GM21515 (cell line): ENCODE results near the gene MYL6B.
A peak's percentile ranks its signal among the peaks of the same experiment; 100 is the strongest.

Experiments used
- ATAC-seq: cut with Tn5 transposase; IDR thresholded peaks from one replicate; pipeline ENCODE4 v1.9.1; 2021; ENCODE audit not compliant: unreplicated experiment

The MYL6B gene

GRCh38 chr12:56121204-56121870, 31.1 kb upstream of the MYL6B start:
- ATAC-seq: no peak

DNA sequence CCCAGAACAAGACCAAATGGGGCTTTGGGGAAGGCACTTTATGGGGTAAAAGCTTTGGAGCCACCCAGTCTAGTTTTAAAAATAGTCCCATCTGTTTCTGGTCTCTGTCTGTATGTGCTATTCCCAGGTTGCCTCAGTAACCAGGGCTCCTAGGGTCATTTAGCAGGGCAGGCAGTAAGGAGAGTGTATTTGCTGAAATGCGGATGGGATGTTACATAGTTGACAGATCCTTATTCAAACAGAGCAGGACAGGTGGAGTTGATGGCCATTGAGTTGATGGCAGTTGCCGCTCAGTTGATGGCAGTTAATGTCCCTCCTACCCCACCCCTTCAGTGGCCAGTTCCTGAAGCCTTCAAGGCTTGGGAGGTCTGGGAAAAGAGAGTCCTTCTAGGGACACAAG, 29.8 kb upstream of the MYL6B start:
- no peak for ATAC-seq

DNA sequence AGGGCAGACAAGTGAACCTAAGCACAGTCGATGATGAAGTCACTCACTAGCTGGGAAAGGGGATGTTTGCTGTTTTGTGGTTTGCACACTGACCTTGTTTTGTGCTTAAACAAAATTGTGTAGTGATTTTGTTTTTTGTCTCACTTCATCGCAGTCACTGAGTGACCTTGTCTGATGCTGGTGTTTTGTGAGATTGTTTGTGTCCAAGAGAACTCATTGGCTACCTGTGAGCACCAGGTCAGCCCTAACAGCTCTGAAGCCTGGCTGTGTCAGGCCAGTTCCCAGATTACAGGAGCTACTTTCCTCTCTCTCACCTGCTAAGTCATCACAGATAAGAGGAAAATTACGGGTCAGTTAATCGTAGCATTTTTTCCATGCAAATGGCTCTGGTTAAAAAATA, 28.3 kb upstream of the MYL6B start:
- ATAC-seq: no peak

- ATAC-seq: no peak
Observed at GRCh38 chr12:56126732-56127239, 25.6 kb upstream of the MYL6B start.

DNA sequence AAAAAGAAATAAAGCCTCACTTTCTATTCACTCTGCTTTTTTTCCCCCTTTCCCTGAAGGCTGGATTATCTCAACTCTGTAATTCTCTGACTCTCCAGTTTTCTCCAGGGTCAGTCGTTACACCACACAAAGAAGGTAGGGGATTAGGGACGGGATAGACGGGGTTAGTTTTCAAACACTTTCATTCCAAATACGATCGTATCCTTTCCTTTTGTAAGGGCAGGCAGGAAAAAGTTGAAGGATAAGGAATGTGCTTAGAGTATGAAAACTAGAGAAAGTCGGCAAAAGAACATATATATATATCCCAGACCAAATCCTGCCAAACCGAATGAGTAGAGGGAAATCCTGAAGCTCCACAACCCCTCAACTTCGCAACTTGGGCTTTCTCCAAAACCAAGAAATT, 24.9 kb upstream of the MYL6B start:
- no peak for ATAC-seq

DNA sequence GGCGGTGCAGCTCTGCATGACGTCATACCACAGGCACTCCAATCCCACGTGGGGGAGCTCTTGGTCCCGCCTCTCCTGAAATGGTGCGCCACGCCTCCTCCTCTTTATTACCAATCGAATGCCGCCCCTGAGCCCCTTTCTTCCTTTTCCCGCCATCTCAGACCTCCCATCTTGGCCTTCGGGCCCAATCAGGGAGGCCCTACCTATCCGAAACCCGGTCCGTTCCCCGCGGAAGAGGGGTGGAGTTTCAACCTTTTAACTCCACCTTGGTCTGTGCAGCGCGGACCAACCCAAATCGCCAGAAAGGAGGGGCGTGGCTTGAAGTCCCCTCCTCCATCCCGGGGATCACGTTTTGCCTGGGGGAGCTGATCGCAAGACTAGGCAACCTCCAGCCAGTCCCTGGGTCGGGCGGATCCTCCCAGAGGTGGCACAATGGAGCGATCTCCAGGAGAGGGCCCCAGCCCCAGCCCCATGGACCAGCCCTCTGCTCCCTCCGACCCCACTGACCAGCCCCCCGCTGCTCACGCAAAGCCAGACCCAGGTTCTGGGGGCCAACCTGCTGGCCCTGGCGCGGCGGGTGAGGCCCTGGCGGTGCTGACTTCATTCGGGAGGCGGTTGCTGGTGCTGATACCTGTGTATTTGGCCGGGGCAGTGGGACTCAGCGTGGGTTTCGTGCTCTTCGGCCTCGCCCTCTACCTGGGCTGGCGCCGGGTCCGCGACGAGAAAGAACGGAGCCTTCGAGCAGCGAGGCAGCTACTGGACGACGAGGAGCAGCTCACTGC, 24.3 kb upstream of the MYL6B start, which contains the start of gene ESYT1:
TSS of gene ESYT1 (plus strand) at position 380 of the 782 bp plus-strand sequence. CDS start at position 433, 53 bp downstream.
- peak; percentile 88 for ATAC-seq

GRCh38 chr12:56128670-56129205, 23.6 kb upstream of the MYL6B start:
- ATAC-seq: no peak

GRCh38 chr12:56129206-56129941, 23.0 kb upstream of the MYL6B start:
- no peak for ATAC-seq

DNA sequence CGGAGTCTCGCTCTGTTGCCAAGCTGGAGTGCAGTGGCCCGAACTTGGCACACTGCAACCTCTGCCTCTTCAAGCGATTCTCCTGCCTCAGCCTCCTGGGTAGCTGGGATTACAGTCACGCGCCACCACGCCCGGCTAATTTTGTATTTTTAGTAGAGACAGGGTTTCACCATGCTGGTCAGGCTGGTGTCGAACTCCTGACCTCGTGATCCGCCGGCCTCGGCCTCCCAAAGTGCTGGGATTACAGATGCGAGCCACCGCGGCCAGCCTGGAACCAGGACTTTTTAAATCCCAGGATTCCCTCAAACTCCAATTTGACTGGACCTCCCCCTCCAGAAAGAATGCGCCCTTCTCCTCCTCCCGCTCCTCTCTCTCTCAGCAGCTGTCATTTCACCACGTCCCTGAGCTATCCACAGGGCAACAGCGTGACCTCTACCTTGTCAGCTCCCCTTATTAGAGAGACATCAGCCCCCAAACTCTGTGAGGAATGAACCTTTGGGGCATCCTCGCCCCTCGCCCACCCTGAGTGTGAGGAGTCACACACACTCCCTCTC, 22.4 kb upstream of the MYL6B start:
- no peak for ATAC-seq

GRCh38 chr12:56130876-56131275, 21.5 kb upstream of the MYL6B start:
- no peak for ATAC-seq

DNA sequence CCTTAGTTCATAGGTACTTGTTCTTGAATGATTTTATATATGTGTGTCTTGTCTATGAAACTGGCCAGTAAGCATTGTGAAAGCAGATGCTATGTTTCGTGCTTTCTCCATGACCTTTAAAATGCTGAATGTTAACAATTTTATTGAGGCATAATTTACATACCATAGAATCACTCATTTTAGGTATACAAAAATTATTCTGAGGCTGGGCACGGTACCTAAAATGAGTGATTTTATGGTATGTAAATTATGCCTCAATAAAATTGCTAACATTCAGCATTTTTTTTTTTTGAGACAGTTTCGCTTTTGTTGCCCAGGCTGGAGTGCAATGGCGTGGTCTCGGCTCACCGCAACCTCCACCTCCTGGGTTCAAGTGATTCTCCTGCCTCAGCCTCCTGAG, 17.5 kb upstream of the MYL6B start:
- ATAC-seq: no peak

GRCh38 chr12:56137853-56138571, 14.4 kb upstream of the MYL6B start:
- no peak for ATAC-seq

- ATAC-seq: no peak
Observed at GRCh38 chr12:56141946-56142784, 10.2 kb upstream of the MYL6B start.

DNA sequence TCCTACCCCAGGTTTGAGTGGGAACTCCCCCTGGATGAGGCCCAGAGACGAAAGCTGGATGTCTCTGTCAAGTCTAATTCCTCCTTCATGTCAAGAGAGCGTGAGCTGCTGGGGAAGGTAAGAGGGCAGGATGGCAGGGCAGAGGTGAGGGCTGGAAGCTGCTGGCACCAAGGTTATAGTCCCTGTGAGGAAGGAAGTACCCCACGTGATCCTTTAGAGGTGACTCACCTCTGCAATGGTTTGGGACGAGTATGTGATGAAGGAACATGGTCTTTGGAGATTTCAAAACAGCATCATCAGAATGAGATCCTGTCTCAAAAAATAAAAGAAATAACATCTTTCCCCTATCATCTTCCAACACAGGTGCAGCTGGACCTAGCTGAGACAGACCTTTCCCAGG, 9.2 kb upstream of the MYL6B start:
- ATAC-seq: no peak

DNA sequence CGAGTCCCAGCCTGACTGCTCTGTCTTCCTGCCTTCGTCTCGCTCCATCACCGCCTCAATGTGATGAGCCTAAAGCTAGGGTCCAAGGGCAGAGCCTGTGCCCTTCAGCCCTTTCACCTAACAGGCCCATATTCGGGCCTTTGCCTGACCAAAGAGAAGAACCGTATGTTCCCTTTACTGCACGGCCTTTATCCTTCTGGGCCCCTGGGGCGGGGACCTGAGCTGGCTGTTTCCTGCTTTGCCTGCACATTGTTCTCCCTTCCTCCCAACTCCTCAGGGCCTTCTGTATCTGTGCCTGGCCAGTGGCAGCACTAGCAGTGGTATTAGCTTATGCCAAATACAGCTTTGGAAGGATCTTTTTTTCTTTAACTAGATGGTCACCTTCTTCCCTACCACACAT, 8.5 kb upstream of the MYL6B start:
- no peak for ATAC-seq

- ATAC-seq: no peak
Observed at GRCh38 chr12:56145217-56145616, 7.2 kb upstream of the MYL6B start.

- ATAC-seq: no peak
Observed at GRCh38 chr12:56146492-56147460, 5.6 kb upstream of the MYL6B start.

GRCh38 chr12:56150563-56150962, 1.8 kb upstream of the MYL6B start:
- no peak for ATAC-seq
